ENCODE results near the gene ICE1. TPM values are rescaled to one million over a fixed set of nuclear protein-coding genes. Genes with fewer than 3 reads are reported as not detected.

Gene ICE1
- total and polyA plus RNA-seq, 2 experiments from 2014 or later: 17.7 to 19.6 TPM

DNA sequence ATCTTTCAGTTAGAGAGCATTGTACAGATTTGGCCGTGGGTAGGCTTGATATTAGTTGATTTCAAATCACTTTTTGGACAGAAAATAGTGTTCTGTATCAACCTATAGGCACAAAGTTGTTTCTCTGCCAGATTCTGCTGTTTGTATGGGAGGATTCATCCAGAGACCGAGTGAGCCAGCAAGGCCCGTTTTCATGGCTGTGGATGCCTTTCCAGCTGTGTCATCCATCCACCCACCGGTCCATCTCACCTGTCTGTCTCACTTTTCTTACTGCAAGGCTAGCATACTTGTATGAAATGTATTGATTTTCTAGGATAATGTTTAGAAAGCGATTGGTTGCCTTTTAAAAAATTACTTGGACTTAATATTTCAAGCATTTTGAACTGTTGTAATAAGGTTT lies 34.4 kb downstream of the ICE1 start:
- no peak for DNase-seq (ENCODE audit: low read depth in 1 of 2, low spot score in 1 of 2)
- H3K4me3 ChIP-seq: no peak overlapping the region
- no peaks in the 10 kb centered on the region for H3K9me3 ChIP-seq (ENCODE audit: low read depth)
- H3K4me1 ChIP-seq (ENCODE audit: low read depth): no peaks in the 10 kb centered on the region
- H3K36me3 ChIP-seq: peaks cover 55% of the 10 kb centered on the region
- no peak overlapping the region for H3K27ac ChIP-seq
- no peaks in the 10 kb centered on the region for H3K27me3 ChIP-seq
- TF ChIP-seq CTCF (IDR thresholded peaks at IDR 0.05; ENCODE audit: low read depth, low read length): no peak

DNA sequence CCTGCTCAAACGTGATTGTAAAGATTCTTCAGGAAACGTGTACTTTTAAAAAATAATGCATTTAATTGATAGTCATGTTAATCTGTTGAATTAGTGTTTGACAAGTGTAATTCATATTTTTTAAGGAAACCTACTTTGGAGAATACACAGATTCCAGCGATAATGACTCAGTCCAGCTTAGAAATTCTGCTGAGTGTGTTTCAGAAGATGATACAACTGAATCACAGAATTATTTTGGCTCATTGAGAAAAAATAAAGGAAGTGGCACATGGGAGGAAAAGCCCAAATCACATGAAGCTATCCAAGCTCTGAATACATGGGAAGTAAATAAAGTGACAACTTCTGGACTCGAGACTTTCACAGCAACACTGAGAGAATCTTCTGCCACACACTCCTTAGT lies 37.8 kb downstream of the ICE1 start:
- TF ChIP-seq CTCF (IDR thresholded peaks at IDR 0.05; ENCODE audit: low read depth, low read length): no peak
- no peak for DNase-seq (ENCODE audit: low read depth in 1 of 2, low spot score in 1 of 2)
- Histone ChIP-seq H3K4me3 (no peak overlapping the region), H3K9me3 (ENCODE audit: low read depth) (no peaks in the 10 kb centered on the region), H3K27ac (no peak overlapping the region), H3K36me3 (peaks cover 60% of the 10 kb centered on the region), H3K27me3 (no peaks in the 10 kb centered on the region), H3K4me1 (ENCODE audit: low read depth) (no peaks in the 10 kb centered on the region)

DNA sequence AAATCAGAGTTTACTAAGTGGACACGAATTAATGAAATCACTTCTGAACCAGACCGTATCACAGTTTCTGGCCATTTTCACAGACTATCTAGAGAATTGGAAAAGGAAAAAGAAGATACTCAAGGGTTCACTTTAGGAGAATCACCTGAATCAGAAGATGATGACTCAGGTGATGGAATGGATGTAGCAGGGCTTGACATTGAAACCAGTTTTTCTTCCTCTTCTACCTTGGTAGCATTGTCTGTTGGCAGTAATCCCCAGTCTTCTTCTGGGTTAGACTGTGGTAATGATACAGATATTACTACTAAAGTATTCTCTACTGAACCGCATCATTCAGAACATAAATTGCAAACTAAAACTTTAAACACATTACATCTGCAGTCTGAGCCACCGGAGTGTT lies 38.5 kb downstream of the ICE1 start:
- no peak for TF ChIP-seq CTCF (IDR thresholded peaks at IDR 0.05; ENCODE audit: low read depth, low read length)
- no peaks in the 10 kb centered on the region for H3K27me3 ChIP-seq
- no peak overlapping the region for H3K27ac ChIP-seq
- no peaks in the 10 kb centered on the region for H3K4me1 ChIP-seq (ENCODE audit: low read depth)
- H3K4me3 ChIP-seq: no peak overlapping the region
- no peaks in the 10 kb centered on the region for H3K9me3 ChIP-seq (ENCODE audit: low read depth)
- DNase-seq (ENCODE audit: low read depth in 1 of 2, low spot score in 1 of 2): no peak
- peaks cover 60% of the 10 kb centered on the region for H3K36me3 ChIP-seq

DNA sequence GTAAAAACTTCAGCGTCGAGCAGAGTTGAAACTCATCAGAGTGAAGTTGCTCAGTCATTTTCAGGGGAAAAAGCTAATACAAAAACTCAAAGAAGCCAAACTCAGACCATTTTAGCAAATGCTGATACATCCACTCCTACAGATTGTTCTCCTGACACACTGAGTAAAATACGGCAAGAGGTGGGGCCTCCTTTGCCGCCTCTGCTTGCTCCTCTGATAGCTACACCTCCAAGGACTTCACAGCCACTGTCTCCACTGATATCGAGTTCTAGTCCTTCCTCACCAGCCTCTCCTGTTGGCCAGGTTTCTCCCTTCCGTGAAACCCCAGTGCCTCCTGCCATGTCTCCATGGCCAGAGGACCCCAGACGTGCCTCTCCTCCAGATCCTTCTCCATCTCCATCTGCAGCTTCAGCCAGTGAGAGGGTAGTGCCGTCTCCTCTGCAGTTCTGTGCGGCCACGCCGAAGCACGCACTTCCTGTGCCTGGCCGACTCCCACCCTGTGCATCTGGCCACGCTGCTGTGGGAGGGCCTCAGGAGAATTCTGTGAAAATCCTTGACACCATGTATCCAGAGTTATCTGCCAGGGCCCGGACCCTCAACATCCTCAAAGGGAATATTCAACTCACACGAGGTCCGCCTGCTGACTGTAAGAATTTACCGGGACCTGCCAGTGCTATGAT lies 41.7 kb downstream of the ICE1 start:
- Histone ChIP-seq H3K4me3 (no peak overlapping the region), H3K4me1 (ENCODE audit: low read depth) (no peaks in the 10 kb centered on the region), H3K27ac (no peak overlapping the region), H3K9me3 (ENCODE audit: low read depth) (no peaks in the 10 kb centered on the region), H3K27me3 (no peaks in the 10 kb centered on the region), H3K36me3 (peaks cover 49% of the 10 kb centered on the region)
- no peak for TF ChIP-seq CTCF (IDR thresholded peaks at IDR 0.05; ENCODE audit: low read depth, low read length)
- no peak for DNase-seq (ENCODE audit: low read depth in 1 of 2, low spot score in 1 of 2)

- no peak overlapping the region for H3K4me3 ChIP-seq
- H3K27me3 ChIP-seq: no peaks in the 10 kb centered on the region
- no peak for TF ChIP-seq CTCF (IDR thresholded peaks at IDR 0.05; ENCODE audit: low read depth, low read length)
- H3K9me3 ChIP-seq (ENCODE audit: low read depth): no peaks in the 10 kb centered on the region
- H3K27ac ChIP-seq: no peak overlapping the region
- no peaks in the 10 kb centered on the region for H3K4me1 ChIP-seq (ENCODE audit: low read depth)
- DNase-seq (ENCODE audit: low read depth in 1 of 2, low spot score in 1 of 2): no peak
- H3K36me3 ChIP-seq: peaks cover 39% of the 10 kb centered on the region
Measured at GRCh38 chr5:5466227-5466626, 43.8 kb downstream of the ICE1 start.

Measured in cardiac muscle cell (in vitro differentiated cells and primary cell).